AG04450 (cell line): Measurements from ENCODE around the gene ABCG5. TPM values are rescaled to one million over a fixed set of nuclear protein-coding genes. Genes with fewer than 3 reads are reported as not detected.

ENCODE experiments used
- CTCF ChIA-PET: fragments of 300-600, 350-600 bp; formaldehyde crosslinking; extraction: SDS; loops from one replicate; lab custom pipeline; 2022; ENCODE audit warnings: antibody characterized with exemption, inconsistent platforms; lab: Charles Lee
- POLR2A ChIA-PET: fragments of 350-600 bp; formaldehyde crosslinking; extraction: SDS; loops from one replicate; lab custom pipeline; 2021; ENCODE audit warnings: antibody characterized with exemption, inconsistent platforms; lab: Yijun Ruan, JAX
- DNase-seq: peaks from one replicate; pipeline ENCODE4 v3.0.0-alpha.2; 2011; ENCODE audit warnings: low read depth, low spot score
- H3K27ac ChIP-seq: one replicate; pipeline ENCODE4 v1.5.1; 2012; ENCODE audit warnings: low read depth, low read length, control low read depth
- H3K27me3 ChIP-seq: one replicate; pipeline ENCODE4 v1.6.0; 2012; ENCODE audit warnings: low read length; ENCODE audit not compliant: control insufficient read depth, insufficient read depth
- H3K4me3 ChIP-seq: 2 replicates; pipeline ENCODE4 v1.5.1; 2011; ENCODE audit warnings: mild to moderate bottlenecking, low read depth, low read length, control low read depth
- H3K9me3 ChIP-seq: 2 replicates; pipeline ENCODE4 v1.5.1; 2012; ENCODE audit warnings: low read length; ENCODE audit not compliant: control insufficient read depth, insufficient read depth
- CTCF ChIP-seq: IDR thresholded peaks from 2 replicates; pipeline ENCODE4 v1.5.1; 2011; ENCODE audit warnings: low read depth, low read length, control low read depth, inconsistent platforms
- polyA plus RNA-seq: library from polyadenylated mRNA; depleted of rRNA; stranded (reverse); fragments of >200 nt; gene quantifications from 2 replicates; pipeline ENCODE4 v1.2.3, GENCODE V29; 2011

The ABCG5 gene
- polyA plus RNA-seq, 1 experiment, result not detected

GRCh38 chr2:43872151-43872550, 33.5 kb upstream of the ABCG5 start:
- TF ChIP-seq CTCF, result no peak
- ChIA-PET CTCF (no interaction called here), POLR2A (no interaction called here)
- Histone ChIP-seq H3K27ac (no peak overlapping the region), H3K4me3 (no peak overlapping the region), H3K27me3 (peaks cover 35% of the 10 kb centered on the region), H3K9me3 (no peaks in the 10 kb centered on the region; the same call in 1 of the 2 replicates)
- DNase-seq, result no peak

- ChIA-PET POLR2A (no interaction called here), CTCF (no interaction called here)
- peaks cover 23% of the 10 kb centered on the region for H3K27me3 ChIP-seq
- H3K4me3 ChIP-seq, result no peak overlapping the region
- DNase-seq, result no peak
- TF ChIP-seq CTCF, result no peak
- no peak overlapping the region for H3K27ac ChIP-seq
- no peaks in the 10 kb centered on the region; the same call in 1 of the 2 replicates for H3K9me3 ChIP-seq
Observed at GRCh38 chr2:43855292-43855691, 16.7 kb upstream of the ABCG5 start.

- POLR2A ChIA-PET, result no interaction called here
- CTCF ChIA-PET, result interaction anchor here (0.7 kb wide), 1 partner anchor 199 kb away, joined by 3 read pairs; no protein-coding TSS in a partner anchor
- TF ChIP-seq CTCF, result no peak
- Histone ChIP-seq H3K9me3 (no peaks in the 10 kb centered on the region; the same call in 1 of the 2 replicates), H3K27me3 (peaks cover 23% of the 10 kb centered on the region), H3K4me3 (no peak overlapping the region), H3K27ac (no peak overlapping the region)
- no peak for DNase-seq
Observed at GRCh38 chr2:43854671-43855070, 16.0 kb upstream of the ABCG5 start.

GRCh38 chr2:43853141-43854081, 14.8 kb upstream of the ABCG5 start:
- H3K9me3 ChIP-seq, result no peaks in the 10 kb centered on the region; the same call in 1 of the 2 replicates
- ChIA-PET CTCF (no interaction called here), POLR2A (no interaction called here)
- no peak overlapping the region for H3K4me3 ChIP-seq
- H3K27ac ChIP-seq, result no peak overlapping the region
- H3K27me3 ChIP-seq, result peaks cover 26% of the 10 kb centered on the region
- DNase-seq, result no peak
- no peak for TF ChIP-seq CTCF

GRCh38 chr2:43852196-43852730, 13.6 kb upstream of the ABCG5 start:
- no peak for TF ChIP-seq CTCF
- CTCF ChIA-PET, result no interaction called here
- DNase-seq, result no peak

More at GRCh38 chr2:43852196-43852730, 13.6 kb upstream of the ABCG5 start:
- POLR2A ChIA-PET, result no interaction called here
- no peak overlapping the region for H3K27ac ChIP-seq
- no peak overlapping the region for H3K4me3 ChIP-seq
- no peaks in the 10 kb centered on the region; the same call in 1 of the 2 replicates for H3K9me3 ChIP-seq
- H3K27me3 ChIP-seq, result peaks cover 26% of the 10 kb centered on the region
